A549 (cell line): ENCODE measurements around the gene COASY.

Experiments used
- CEBPB ChIP-seq, 2 experiments: fragments of >200 bp in 1 of 2; sonication (Bioruptor Twin) in 1 of 2; formaldehyde crosslinking in 1 of 2; IDR thresholded peaks; 2 replicates each; pipeline ENCODE4 v1.6.1; 2012 to 2016
- CTCF ChIP-seq: fragments of >200 bp; sonication (Bioruptor Twin); formaldehyde crosslinking; IDR thresholded peaks from 3 replicates; pipeline ENCODE4 v1.5.1; 2016
- JUNB ChIP-seq: fragments of >200 bp; sonication (Bioruptor Twin); formaldehyde crosslinking; IDR thresholded peaks from 2 replicates; pipeline ENCODE4 v1.6.1; 2016
- MYC ChIP-seq: IDR thresholded peaks from 2 replicates; pipeline ENCODE4 v1.6.1; 2012; ENCODE audit warnings: mild to moderate bottlenecking, inconsistent platforms, low read length, improper control_type of control experiment, borderline replicate concordance
- PBX3 ChIP-seq: IDR thresholded peaks from 2 replicates; pipeline ENCODE4 v1.6.1; 2012
- POLR2A ChIP-seq: IDR thresholded peaks from 2 replicates; pipeline ENCODE4 v1.6.1; 2012; ENCODE audit warnings: mild to moderate bottlenecking, low read length
- RAD21 ChIP-seq, 2 experiments: fragments of >200 bp in 1 of 2; sonication (Bioruptor Twin) in 1 of 2; formaldehyde crosslinking in 1 of 2; IDR thresholded peaks in 1 of 2; conservative IDR thresholded peaks in 1 of 2; 2 replicates in 1 of 2; 3 replicates in 1 of 2; pipeline ENCODE4 v1.6.1; 2012 to 2018; ENCODE audit warnings: inconsistent platforms in 1 of 2
- REST ChIP-seq: fragments of 200-600 bp; sonication (generic); IDR thresholded peaks from 2 replicates; pipeline ENCODE4 v1.6.1; 2016; ENCODE audit warnings: antibody characterized with exemption, mild to moderate bottlenecking, moderate library complexity
- RFX5 ChIP-seq: fragments of 450-650 bp; IDR thresholded peaks from 2 replicates; pipeline ENCODE4 v1.7.1; 2014; ENCODE audit warnings: antibody characterized with exemption, mild to moderate bottlenecking, moderate library complexity
- SREBF2 ChIP-seq: fragments of 450-650 bp; IDR thresholded peaks from 2 replicates; pipeline ENCODE4 v1.6.1; 2014; ENCODE audit warnings: mild to moderate bottlenecking, moderate library complexity
- ZFP36 ChIP-seq: fragments of 450-650 bp; IDR thresholded peaks from 2 replicates; pipeline ENCODE4 v1.6.1; 2014; ENCODE audit warnings: borderline replicate concordance; ENCODE audit not compliant: partially characterized antibody

- TF ChIP-seq POLR2A (no peak), PBX3 (no peak), RAD21 (conservative IDR thresholded peaks at IDR 0.05 in 1 of 2, IDR thresholded peaks at IDR 0.05 in 1 of 2) (no peak), CTCF (no peak), MYC (no peak), JUNB (no peak), SREBF2 (no peak), ZFP36 (no peak), RFX5 (no peak), CEBPB (IDR thresholded peaks at IDR 0.05) (no peak), REST (no peak)
Observed at GRCh38 chr17:42548993-42549755, 12.8 kb upstream of the COASY start.
